Measurements from ENCODE around the gene LITAFD.
"Not testable (repeated sequence)": the region's sequence is repeated elsewhere in the genome, so short reads cannot be mapped to it uniquely, and the experiment has no call there.

Gene LITAFD

DNA sequence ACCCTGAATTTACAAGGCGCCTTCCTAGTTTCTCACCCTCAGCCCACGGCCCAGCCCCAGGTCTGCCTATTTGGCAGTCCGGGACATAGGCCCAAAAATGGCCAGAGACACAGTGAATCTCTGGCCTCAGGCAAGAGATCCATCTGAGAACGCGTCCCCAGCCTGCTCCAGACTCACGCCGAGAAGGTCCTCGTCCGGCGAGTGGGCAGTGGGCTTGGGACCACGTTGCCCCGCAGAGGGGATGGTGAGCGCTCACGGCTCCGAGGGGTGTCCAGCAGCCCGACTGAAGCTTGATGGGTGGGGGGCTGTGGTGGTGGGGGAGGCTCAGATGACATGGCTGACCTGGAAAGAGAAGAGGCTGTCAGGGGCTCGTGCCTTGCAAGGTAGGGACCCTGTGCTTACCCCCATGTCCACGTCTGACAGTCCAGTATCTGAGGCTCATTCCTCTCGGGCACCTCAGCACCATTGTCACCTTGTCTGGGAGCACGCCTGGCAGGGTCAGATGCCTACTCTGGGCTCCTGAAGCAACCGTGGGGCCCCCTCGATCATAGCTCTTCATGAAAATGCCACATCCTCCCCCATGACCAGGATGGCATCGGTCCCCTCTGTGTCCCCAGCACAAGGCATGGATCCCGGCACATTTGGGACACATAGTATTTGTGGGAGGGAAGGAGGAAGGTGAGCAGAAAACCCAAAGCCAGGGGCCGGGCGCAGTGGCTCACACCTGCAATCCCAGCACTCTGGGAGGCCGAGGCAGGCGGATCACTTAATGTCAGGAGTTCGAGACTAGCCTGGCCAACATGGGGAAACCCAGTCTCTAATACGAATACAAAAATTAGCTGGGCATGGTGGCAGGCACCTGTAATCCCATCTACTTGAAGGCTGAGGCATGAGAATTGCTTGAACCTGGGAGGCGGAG, 22.9 kb upstream of the LITAFD start:
- no peak for DNase-seq

DNA sequence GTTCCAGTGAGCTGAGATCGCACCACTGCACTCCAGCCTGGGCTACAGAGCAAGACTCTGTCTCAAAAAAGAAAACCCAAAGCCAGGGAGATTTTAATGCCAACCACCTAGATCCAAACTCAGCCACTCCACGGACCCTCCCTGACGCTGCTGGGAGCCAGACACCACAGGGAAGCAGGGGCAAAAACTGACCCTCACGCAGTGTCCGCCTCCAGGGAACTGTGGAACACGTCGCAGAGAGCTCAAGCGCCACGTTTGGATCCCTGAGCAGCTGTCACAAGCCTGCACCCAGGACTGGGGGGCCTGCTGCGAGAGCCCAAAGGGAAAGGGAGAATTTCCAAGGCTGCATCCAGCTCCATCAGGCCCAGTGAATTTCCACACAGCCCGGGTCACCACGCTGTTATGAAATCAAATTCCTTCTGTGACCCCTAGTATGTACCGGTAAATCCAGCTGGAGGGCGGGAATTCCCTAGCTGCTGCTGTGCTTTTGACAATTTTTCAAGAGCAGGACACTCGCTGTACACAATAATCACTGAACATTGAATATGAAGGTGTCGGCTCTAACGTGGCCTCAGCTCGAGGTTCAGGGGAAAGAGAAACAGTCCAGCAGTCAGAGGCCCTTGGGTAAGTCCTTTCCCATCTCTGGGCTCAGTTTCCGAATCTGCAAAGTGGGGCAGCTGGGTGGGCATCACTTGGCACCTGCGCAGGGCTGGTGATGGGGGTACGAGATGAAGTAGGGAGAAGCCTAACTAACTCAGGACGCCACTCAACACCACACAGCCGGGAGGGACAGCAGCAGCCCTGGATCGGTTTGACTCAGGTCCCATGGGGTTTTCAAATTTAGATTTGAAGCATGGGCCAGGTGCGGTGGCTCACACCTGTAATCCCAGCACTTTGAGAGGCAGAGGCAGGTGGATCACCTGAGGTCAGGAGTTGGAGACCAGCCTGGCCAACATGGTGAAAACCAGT, 22.0 kb upstream of the LITAFD start:
- no peak for DNase-seq

DNA sequence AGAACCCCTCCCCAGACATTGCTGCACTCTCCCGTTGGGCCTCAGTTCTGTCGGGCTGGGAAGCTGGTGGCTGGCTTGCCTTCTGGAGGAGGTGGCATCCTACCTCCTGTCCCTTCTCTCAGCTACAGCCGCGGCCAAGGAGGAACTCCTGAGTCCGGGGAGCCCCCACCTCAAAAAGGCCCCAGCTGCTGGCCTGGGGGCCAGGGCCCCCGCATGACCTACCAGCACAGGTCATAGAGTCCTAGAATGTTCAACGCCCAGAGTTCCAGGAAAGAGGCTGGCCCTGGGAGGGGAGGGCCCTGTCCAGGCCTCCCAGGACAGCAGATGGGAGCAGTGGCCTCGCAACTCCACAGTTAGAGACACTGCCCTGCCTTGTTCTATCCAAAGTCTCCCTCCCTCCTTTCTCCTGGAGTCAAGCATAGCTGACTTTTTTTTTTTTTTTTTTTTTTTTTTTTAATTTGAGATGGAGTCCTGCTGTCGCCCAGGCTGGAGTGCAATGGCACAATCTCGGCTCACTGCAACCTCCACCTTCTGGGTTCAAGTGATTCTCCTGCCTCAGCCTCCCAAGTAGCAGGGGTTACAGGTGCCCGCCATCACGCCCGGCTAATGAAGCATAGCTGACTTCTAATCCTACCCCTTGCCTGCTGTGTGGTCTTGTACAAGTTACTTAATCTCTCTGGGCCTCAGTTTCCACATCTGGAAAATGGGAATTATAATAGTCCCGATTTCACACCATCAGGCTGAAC, 20.4 kb upstream of the LITAFD start:
- DNase-seq: no peak

DNA sequence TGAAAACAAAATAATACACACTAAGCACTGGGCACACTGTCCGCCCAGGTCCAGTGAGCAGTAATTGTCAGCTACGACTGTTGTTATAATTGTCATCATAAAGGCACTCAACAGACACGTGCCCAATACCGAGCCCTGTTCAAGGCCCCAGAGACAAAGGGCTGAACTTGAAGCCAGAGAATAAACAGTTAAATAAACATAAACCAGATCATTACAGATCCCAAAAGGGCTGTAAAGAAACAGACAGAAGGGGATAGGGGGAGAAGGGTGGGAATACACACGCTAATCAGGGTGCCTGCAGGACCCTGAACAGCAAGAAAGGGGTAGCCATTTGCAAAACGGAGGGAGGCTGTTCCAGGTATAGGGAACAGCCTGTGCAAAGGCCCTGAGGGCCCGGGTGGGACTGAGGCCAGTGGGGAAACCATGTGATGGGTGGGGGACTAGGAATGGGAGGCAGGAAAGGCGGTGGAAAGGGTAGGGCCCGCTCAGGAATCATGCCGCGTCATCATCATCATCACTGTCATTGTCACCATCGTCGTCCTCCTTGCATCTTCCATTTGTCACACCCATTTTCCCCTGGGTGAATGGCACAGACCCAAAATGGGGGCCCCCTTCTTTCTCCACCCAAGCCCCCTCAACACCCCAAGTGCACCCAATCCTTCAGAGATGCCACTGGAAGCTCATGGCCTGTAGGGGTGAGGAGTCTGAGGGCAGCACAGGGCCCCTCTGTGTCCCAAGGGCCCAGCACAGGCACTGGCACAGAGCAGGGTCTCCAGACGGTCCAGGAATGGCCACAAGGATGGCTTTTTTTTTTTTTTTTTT, 19.6 kb upstream of the LITAFD start:
- no peak for DNase-seq

DNA sequence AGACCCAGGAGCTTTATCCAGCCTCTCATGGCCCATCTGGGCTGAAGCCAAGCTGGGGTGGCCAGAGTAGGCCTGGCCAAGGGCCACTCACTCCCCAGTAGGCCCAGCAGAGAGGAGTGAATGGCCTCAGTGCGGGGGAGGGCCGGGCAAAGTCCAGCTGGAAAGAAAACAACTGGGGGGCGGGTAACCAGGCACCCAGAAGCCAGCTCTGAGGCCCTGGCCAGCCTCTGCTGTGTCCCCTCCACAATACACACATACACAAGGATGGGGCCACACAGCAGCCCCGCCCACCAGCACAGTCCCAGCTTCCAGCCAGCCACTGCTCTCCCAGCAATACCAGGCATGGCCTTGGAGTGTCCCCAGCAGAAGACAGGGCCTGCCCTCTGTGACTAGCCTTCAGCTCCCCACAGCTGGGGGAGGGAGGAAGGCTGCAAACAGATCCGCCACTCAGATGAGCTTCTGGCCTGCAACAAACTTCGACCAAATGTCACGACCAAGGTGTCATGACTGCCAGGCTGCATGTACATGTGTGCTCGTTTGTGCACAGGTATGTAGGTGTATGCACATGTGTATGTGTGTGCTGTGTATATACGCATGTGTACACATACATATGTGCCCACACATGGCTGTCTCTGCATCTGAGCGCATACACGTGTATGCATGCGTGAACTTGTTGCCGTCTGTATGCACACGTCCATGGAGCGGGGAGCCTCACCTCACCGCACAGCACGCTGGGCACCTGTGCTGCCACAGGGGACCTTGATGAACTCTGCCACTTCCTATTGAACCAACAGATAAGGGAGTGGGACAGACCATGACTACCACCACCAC, 18.3 kb upstream of the LITAFD start:
- no peak for DNase-seq

DNA sequence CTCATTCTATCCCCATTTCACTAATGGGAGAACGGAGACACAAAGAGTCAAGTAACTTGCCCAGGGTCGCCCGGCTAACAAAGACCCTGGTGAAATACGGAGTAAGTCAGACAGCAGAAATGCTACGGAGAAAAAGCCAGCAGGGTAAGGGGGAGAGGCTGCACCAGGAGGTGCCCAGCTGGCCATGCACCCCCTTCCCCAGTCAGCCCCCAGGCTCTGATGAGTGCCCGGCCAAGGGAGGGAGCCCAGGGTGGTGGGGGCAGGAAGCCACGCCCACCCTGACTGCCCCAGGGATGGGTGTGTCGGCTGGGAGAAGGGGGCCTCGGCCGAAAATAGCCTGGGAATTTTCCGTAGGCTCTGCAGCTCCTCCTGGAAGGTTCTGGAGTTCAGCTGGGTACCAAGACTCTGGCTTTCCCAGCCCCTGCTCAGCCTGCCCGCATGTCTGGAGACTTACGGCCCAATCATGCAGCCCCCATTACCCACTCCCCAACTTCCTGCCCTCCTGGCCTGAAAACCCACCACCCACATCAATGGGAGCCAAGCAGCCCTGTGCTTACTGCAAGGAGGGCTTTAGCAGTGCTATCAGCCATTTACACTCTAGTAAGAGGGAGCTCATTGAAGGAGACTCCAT, 17.6 kb upstream of the LITAFD start:
- DNase-seq: no peak

DNA sequence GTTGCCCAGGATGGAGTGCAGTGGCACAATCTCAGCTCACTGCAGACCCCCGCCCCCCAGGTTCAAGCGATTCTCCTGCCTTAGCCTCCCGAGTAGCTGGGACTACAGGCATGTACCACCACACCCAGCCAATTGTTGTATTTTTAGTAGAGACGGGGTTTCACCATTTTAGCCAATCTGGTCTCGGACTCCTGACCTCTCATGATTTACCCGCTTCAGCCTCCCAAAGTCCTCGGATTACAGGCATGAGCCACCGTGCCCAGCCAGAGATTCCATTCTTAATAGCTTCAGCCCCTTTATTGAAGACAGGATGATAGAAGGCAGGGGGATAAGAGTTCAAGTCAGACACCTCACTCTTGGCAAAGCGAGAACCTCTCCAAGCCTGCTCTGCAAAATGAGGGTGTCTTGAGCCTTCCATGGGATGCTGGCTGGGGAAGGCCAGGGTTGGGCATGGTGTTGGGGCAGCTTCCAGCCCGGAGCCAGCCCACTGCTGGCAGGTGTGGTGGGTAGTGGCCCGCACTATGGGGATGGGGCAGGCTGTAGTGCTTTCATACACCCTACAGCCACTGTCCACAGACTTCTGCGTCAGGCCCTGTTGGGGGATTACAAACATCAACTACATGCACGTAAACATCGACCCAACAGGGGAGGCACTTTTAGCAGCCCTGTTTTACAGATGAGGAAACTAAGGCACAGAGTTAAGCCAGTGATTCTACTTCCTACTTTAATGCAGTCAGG, 16.8 kb upstream of the LITAFD start:
- no peak for DNase-seq

DNA sequence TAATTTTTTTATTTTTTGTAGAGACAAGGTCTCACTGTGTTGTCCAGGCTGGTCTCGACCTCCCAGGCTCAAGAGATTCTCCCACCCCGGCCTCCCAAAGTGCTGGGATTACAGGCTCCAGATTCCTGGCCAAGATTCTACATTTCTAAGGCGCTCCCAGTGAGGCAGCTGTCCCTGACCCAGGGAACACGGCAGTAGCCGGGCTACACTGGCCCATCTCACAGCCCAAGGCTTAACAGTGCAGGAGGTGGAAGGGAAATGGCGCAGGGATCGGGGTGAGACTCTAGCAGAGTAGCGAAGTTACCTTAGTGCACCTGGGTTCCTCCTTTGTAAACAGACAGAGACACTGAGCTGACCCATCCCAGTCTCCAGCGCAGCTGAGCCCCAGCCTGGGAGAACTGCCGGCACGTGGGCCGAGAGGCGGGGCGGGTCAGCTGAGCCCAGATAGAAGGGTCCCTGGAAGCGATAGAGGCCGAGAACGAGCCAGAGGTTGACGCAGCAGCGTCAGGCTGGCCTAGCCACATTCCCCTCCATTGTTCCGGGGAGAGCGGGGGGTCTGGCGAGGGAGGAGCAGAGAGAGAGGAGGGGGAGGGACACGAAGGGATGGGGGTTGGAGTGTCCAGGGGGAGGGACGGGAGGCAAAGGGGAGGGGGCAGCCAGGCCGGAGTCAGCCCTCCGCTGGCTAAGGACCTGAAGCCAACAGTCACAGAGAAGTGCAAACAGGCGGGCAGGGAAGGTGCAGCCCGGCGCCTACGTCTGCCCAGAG, 15.8 kb upstream of the LITAFD start:
- no peak for DNase-seq

- DNase-seq: no peak
Observed at GRCh38 chr16:8866884-8867215, 15.3 kb upstream of the LITAFD start.

- DNase-seq: no peak
Observed at GRCh38 chr16:8867216-8867931, 14.8 kb upstream of the LITAFD start.

DNA sequence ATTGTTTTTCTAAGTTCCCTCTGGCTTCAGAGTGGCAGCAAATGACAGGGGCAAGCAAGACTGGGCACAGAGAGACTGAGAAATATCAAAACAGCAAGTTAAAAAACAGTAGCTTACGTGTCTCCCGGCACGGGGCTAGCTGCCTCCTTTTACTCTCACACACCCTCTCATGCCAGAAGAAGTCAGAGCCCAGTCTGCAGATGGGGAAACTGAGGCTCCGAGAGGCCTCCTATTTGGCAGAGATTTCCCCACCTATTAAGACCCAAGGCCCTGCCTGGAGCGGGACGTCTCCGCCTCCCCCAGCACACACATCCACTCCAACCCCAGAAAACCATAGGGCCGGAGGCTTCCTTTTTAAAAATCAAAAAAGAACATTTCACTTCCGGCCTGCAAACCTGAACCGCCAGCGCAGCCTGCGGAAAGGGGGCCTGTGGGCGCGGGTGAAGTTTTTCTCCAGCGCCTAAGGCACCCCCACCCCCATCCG, 14.2 kb upstream of the LITAFD start:
- peak; percentile 34 to 45 for DNase-seq

- peak; percentile 86 to 88 for DNase-seq
Observed at GRCh38 chr16:8868416-8869211, 13.5 kb upstream of the LITAFD start, which contains the start of gene CARHSP1. Gene CARHSP1 (minus strand): TSS chr16:8869006. CDS start chr16:8859328, 9,678 bp downstream.

DNA sequence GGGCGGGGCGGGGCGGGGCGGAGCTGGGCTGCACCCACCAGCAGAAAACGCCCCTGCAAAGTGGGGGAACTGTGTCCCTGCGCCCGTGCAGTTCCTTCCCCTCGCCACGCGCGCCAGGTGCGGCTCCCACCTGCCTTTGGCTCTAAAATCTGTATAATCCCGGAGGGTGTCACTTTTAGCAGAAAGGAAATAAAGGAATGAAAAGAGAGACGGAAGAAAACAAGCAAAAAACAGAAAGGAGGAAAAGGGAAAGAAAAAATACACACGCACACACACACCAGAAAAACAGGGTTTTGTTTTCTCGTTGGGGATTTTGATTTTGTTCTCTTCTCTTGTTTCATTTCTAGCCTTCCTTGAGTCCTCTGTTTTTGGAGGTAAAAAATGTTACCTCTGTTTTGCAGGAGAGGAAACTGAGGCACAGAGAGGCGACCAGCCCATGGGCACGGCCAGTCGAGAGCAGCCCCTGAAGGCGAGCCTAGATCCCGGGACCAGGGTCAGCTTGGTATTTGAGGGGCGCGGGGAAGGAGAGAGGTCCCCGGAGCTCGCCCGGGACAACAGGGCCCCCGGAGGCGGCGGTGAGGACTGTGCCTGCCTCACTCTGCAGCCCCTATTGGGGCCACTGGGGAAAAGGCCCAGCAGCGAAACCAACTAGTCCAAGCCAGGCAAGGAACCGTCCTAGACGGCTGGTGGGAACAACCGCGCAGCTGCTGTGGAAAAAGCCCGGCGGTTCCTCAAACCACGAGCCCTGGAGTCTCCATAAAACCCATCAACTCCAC, 12.8 kb upstream of the LITAFD start:
- DNase-seq: no peak

- not testable (repeated sequence) for DNase-seq
Observed at GRCh38 chr16:8869988-8870241, 12.2 kb upstream of the LITAFD start.

- DNase-seq: no peak
Observed at GRCh38 chr16:8872071-8872470, 10.1 kb upstream of the LITAFD start.

DNA sequence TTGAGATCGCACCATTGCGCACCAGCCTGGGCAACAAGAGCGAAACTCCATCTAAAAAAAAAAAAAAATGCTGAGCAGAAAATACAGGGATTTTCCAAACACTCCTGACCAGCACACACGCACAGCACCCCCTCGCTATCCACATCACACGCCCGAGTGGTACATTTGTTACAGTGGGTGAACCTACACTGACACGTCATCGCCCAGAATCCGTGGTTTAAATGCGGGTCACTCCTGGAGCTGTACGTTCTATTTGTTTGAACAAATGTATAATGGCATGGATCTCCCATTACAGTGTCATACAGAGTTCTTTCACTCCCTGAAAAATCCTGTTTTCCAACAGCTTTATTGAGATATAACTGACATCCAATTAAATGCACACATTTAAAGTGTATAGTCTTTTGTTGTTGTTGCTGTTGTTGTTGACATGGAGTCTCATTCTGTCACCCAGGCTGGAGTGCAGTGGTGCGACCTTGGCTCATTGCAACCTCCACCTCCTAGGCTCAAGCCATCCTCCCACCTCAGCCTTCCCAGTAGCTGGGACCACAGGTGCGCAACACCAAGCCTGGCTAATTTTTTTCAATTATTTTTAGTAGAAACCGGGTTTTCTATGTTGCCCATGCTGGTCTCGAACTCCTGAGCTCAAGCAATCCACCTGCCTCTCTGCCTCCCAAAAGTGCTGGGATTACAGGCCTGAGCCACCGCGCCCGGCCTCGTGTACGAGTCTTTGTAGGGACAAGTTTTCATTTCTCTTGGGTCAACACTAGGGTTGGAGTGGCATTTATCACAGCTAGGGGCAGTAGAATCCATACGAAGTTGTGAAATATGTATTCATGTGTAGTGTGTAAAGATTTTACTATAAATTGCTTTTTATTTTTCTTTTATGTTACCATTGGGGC, 8.9 kb upstream of the LITAFD start:
- no peak for DNase-seq
